ENCODE measurements around the gene HAO2. TPM values are rescaled to one million over a fixed set of nuclear protein-coding genes. Genes with fewer than 3 reads are reported as not detected.
"Not testable (repeated sequence)": the region's sequence is repeated elsewhere in the genome, so short reads cannot be mapped to it uniquely, and the experiment has no call there.

HAO2 gene
- total RNA-seq, 1 donor from 2014 or later, result not detected

DNA sequence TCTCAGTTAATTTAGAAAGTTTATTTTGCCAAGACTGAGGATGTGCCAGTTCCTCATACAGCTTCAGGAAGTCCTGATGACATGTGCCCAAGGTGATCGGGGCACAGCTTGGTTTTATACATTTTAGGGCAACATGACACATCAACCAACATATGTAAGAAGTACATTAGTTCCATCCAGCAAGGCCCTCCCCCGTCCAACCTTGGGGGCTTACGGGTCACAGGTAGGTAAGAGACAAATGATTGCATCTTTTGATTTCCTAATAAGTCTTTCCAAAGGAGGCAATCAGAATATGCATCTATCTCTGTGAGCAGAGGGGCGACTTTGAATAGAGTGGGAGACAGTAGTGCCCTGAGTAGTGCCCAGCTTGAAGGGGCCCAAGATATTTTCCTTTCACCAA is 19.6 kb upstream of the HAO2 start:
- Histone ChIP-seq H3K27me3 (ENCODE audit: low read depth) (no peaks in the 10 kb centered on the region), H3K4me3 (no peak overlapping the region), H3K9me3 (no peaks in the 10 kb centered on the region), H3K27ac (no peak overlapping the region), H3K4me1 (no peaks in the 10 kb centered on the region), H3K36me3 (no peaks in the 10 kb centered on the region)
- TF ChIP-seq CTCF (IDR thresholded peaks at IDR 0.05), result no peak
- DNase-seq, result no peak
- no peak for ATAC-seq
- intact Hi-C loops (cut with DNase I), result no loop called here

- DNase-seq; ATAC-seq; H3K4me1 ChIP-seq; H3K27me3 ChIP-seq (ENCODE audit: low read depth); H3K4me3 ChIP-seq; H3K9me3 ChIP-seq; intact Hi-C loops (cut with DNase I); H3K36me3 ChIP-seq; H3K27ac ChIP-seq: not testable (repeated sequence)
These were observed 17.7 kb upstream of the HAO2 start for GRCh38 chr1:119350866-119351265.

- H3K36me3 ChIP-seq, result no peaks in the 10 kb centered on the region
- H3K27me3 ChIP-seq (ENCODE audit: low read depth), result no peaks in the 10 kb centered on the region
- no peak for TF ChIP-seq CTCF (IDR thresholded peaks at IDR 0.05)
- ATAC-seq, result no peak
- H3K9me3 ChIP-seq, result no peaks in the 10 kb centered on the region
- no peak overlapping the region for H3K27ac ChIP-seq
- no peaks in the 10 kb centered on the region for H3K4me1 ChIP-seq
- no peak for DNase-seq
- no peak overlapping the region for H3K4me3 ChIP-seq
- intact Hi-C loops (cut with DNase I), result no loop called here
These were observed 16.6 kb upstream of the HAO2 start for GRCh38 chr1:119351997-119352396.

- no peaks in the 10 kb centered on the region for H3K27me3 ChIP-seq (ENCODE audit: low read depth)
- no peak overlapping the region for H3K27ac ChIP-seq
- no peaks in the 10 kb centered on the region for H3K9me3 ChIP-seq
- H3K4me1 ChIP-seq, result no peaks in the 10 kb centered on the region
- no peak overlapping the region for H3K4me3 ChIP-seq
- TF ChIP-seq CTCF (IDR thresholded peaks at IDR 0.05), result no peak
- ATAC-seq (no peak), DNase-seq (no peak)
- intact Hi-C loops (cut with DNase I), result no loop called here
- no peaks in the 10 kb centered on the region for H3K36me3 ChIP-seq
These were observed 14.7 kb upstream of the HAO2 start for GRCh38 chr1:119353836-119354235.

GRCh38 chr1:119358636-119359035 is 9.9 kb upstream of the HAO2 start:
- Histone ChIP-seq H3K36me3 (no peaks in the 10 kb centered on the region), H3K27me3 (ENCODE audit: low read depth) (no peaks in the 10 kb centered on the region), H3K9me3 (no peaks in the 10 kb centered on the region), H3K4me3 (no peak overlapping the region), H3K4me1 (no peaks in the 10 kb centered on the region), H3K27ac (no peak overlapping the region)
- intact Hi-C loops (cut with DNase I), result no loop called here
- DNase-seq (no peak), ATAC-seq (no peak)
- no peak for TF ChIP-seq CTCF (IDR thresholded peaks at IDR 0.05)

DNA sequence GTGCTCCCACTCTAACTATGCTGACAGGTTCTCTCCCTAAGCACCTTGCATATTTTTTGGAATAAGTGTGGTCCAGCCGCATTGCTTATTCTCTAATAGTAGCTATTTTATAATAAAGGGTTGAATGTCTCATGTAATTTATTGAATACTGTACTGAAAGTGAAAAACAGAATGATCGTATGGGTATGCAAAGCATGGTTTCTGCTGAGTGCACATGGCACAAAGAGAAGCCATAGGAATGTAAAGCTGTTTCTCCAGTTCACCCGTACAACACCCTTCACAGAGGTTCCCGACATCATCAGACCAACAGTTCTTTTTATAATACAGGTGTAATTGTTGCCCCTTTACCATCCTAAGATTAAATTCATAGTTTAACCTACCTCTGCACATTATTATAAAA is 8.9 kb upstream of the HAO2 start:
- no peak for DNase-seq
- Histone ChIP-seq H3K27ac (no peak overlapping the region), H3K9me3 (no peaks in the 10 kb centered on the region), H3K4me3 (no peak overlapping the region), H3K27me3 (ENCODE audit: low read depth) (no peaks in the 10 kb centered on the region), H3K36me3 (no peaks in the 10 kb centered on the region), H3K4me1 (no peaks in the 10 kb centered on the region)
- ATAC-seq, result no peak
- TF ChIP-seq CTCF (IDR thresholded peaks at IDR 0.05), result no peak
- intact Hi-C loops (cut with DNase I), result no loop called here
